Measurements from ENCODE around the gene LARP7.
"Not testable (repeated sequence)": the region's sequence is repeated elsewhere in the genome, so short reads cannot be mapped to it uniquely, and the experiment has no call there.

The LARP7 gene

DNA sequence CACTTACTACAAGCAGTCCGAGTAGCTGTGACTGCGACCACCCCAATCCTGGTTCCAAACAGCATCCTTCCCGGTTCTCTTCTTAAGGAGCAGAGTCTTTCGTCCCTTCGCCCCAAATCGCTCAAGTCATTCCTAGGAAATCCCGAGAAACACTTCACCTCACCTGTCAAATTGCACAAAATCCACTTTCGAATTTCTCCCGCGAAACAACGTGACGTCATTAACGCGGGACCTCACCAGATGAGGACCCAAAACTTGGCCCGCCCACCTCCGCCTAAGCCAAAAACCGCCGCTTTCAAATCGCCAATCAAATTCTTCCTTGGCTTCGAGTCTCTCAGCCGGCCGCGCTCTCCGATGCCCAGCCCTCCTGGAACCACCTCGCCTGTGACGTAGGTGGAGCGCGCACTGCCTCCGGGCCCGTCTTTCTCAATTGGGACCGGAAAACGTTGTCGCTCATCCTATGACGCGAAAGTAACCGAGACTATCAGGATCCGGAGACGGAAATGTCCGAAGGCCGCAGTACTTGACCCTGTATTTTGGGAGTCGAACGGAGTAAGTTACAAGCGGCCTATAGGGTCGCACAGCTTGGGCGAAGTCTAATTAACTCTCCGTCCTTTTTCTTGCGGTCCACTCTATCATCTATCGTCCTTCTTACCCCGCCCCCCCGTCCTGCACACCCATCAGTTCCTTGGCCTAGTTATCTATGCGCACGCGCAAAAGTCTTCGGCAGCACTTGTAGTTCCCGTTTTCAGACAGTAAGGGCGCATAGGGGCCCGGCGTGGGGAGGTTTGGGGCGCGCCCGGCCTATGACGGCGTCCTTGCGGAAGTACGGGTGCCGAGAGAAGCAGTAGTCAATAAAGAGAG is at the start of gene LARP7, which contains the start of gene ZGRF1:
LARP7 (plus strand) TSS at position 456 of the 864 bp plus-strand sequence. CDS start 7,527 bp downstream, outside the sequence.
ZGRF1 (minus strand) TSS at position 222 of the 864 bp plus-strand sequence. CDS start 3,733 bp downstream, outside the sequence.
- peak; percentile 97 for DNase-seq

DNA sequence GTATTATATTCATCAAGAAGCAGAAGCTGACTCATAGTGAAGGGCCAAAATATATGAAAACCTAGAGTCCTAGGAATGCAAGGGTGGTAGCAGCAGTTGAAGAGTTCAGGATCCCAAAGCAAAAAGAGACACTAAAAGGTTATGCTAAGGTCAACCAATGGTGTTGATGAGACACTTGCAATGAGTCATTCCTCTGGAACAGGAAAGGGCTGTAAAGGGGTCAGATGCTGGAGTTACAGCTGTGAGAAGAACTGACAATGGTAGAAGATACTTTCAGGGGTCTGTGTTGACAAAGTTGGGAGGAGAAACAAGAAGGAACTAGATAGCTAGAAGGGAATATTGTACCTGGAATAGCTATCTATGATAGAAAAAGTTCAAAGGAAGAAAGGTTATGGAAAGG is 47.7 kb upstream of the LARP7 start:
- no peak for DNase-seq

DNA sequence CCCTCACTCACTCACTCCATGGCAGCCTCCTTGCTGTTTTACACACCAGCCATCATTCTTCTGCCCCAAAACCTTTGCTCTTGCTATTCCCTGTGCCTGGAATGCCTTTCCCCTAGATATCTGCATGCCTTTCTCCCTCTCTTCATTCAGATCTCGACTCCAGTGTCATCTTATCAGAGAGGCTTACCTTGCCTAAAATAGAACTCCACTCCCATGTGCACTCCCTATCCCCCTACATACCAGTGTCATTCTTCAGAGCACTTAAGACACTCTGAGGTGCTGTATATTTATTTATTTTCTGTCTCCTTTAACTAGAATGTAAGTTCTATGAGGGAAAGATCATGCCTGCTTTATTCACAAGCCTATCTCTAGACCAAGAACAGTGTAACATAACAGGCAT is 45.4 kb upstream of the LARP7 start:
- DNase-seq, result no peak

DNA sequence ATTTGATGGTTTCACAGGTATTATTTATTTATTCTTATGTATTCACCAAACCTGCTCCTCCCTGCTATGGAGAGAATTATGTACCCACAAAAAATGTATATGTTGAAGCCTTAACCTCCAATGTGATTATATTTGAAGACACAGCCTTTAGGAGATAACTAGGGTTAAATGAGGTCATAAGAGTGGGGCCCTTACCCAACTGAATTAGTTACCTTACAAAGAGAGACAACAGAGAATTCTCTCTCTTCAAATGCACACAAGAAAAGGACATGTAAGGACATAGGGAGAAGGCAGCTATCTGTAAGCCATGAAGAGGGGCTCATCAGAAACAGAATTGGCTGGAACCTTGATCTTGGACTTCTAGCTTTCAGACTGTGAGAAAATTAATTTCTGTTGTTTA is 44.2 kb upstream of the LARP7 start:
- no peak for DNase-seq

DNA sequence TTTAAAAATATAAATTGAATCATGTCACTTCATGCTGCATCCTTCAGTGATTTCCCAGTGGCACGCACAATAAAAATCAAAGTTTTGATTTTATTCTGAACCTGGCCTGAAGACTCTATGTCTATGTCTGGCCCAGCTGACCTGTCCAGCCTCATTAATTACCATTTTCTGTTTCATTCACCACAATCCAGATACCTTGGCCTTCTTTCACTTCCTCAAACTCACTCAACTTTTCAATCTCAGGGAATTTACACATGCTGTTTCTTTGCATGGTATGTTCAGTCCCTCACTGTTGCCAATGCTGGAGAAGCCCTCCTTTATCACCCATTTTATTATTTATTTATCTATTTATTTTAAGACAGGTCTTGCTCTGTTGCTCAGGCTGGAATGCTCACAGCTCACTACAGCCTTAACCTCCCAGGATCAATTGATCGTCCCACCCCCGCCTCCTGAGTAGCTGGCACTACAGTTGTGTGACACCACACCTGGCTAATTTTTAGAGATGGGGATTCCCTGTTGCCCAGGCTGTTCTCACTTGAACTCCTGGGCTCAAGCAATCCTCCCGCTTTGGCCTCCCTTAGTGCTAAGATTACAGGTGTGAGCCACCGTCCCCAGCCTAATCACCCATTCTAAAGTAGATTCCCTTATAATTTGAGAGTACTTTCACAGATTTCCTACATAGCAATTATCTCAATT is 43.4 kb upstream of the LARP7 start:
- no peak for DNase-seq

DNA sequence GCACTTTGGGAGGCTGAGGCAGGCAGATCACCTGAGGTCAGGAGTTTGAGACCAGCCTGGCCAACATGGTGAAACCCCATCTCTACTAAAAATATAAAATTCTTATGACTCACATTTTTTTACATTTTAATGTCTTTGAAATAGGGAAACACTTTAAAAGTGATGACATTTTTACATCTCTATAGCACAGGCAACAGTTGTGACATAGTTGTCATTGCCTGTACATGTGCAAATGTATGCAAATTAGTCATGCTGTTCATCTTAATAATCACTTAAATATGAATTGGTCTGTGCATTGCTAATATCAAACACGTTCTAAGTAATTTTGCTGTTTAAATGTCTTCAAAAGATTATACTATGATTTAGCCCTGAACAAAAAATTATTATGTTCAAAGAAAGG is 42.0 kb upstream of the LARP7 start:
- no peak for DNase-seq

DNA sequence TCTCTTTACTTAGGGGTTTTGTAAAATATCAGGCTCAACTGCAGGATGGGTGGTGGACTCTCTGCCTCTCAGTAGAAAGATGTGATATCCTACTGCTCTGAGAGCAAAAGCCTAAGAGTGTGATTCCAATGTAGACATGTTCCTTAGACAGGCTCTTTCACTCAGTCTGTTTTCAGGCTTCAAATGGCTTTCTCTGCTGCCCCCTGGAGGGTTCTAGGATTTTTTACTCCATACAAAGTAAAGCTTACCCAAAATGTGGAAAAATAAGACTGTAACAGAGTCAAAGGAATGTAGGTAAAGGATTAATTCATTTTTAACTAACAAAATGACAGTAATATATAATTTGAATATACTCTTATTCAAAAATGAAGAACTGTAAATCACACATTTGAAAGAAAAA is 32.4 kb upstream of the LARP7 start:
- DNase-seq, result peak; percentile 61

DNA sequence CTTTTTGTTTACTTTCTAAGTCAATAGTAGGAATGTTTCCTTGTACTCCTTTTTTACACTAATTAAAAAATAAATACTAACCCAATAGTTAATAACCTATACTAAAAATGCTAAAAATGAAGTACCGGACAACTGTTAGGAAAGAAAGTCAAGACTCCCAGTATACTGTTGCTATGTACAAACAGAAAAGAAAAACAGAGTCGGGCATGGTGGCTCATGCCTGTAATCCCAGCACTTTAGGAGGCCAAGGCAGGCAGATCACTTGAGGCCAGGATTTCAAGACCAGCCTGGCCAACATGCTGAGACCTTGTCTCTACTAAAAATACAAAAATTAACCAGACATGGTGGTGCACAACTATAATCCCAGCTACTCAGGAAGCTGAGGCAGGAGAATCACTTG is 24.1 kb upstream of the LARP7 start:
- not testable (repeated sequence) for DNase-seq

DNA sequence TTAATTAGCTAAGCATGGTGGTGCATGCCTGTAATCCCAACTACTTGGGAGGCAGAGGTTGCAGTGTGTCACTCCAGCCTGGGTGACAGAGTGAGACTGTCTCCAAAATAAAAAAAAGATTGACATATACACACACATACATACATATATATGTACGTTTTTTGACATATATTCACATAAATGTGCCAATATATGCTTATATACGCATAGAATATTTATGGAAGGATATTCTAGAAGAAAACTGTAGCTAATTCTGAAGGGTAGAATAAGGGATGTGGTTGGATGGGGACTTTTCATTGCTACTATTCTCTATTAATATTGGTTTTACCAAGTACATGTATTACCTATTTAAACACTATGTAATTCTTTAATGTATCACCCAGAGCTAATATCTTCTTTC is 20.0 kb upstream of the LARP7 start:
- no peak for DNase-seq

DNA sequence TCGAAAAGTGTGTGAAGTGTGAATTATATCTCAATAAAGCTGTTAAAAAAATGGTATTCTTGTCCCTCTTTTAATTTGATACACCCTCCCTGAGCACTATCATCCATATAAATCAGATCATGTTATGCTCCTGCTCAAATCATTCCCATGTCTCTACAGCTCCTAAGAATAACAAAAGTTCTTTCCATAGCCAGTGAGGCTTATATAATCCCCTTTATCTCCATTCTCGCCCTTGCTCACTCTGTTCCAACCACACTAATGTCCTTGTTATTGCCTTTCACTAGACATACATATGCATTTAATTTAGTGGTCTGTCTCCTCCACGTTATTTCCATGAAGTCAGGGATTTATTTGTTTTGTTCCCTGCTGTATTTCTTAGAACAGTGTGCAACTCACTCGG is 10.7 kb upstream of the LARP7 start:
- DNase-seq, result no peak

DNA sequence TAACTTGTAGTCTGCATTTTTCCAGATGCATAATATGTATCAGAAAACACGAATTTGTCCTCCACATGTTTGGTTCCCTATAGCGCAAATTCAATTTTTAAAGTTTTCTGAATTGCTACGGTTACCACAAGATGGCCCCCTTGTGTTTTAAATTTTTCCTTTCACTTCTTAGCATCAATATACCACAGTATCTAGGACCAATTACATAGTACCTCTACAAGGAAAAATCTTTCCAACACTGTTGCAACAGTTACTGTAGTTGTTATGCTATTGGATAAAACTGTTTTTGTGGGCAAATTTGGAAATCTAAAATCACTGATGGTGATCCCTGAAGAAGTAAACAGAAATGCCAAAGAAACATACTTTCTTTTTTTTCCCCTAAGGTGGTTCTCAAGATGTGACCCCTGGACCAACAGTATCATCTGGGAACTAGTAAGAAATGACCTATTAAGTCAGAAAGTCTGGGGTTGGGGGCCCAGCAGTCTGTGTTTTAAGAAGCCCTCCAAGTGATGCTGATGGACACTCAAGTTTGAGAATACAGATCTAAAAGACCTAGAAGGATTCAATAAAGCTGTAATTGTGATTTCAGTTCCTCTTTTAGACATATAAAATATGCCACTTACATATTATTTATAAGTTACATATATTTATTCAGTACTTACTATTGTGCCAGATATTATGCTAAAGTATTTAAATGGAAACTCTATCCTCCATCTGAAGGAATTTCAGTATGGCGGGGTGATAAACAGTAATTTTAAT is 3.3 kb upstream of the LARP7 start:
- peak; percentile 43 for DNase-seq

DNA sequence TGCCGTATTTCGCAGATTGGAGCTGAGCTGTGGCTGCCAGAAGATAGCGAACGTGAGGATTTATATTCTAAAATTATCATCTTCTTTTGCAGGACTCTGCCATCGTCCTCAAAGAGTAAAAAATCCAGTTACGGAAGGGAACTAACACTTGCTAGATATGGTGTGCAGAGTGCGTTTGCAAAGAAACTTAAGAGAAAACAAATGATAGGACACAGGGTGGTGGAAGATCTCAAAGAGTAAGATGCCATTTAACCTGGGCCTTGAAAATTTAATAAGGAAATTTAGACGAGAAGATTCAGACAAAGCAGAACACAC is 566 bp downstream of the LARP7 start:
- no peak for DNase-seq

DNA sequence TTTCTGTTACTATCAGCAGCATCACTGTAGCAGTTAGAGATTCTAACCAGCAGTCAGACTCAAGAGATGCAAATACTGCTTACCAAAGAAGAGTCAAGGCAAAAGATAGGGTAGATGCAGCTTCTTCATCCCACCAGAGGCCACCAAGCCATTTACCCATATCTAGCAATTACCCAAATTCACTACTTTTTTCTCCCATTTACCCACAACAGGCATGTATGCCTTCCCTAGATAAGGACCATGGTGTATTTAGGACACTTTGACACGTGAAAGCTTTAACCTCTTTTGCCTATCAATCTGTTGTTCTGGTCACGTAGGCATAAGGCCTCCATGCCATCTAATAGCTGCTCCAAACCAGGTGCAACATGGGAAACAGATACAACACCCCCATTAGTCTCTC is 5.6 kb downstream of the LARP7 start:
- DNase-seq, result no peak

DNA sequence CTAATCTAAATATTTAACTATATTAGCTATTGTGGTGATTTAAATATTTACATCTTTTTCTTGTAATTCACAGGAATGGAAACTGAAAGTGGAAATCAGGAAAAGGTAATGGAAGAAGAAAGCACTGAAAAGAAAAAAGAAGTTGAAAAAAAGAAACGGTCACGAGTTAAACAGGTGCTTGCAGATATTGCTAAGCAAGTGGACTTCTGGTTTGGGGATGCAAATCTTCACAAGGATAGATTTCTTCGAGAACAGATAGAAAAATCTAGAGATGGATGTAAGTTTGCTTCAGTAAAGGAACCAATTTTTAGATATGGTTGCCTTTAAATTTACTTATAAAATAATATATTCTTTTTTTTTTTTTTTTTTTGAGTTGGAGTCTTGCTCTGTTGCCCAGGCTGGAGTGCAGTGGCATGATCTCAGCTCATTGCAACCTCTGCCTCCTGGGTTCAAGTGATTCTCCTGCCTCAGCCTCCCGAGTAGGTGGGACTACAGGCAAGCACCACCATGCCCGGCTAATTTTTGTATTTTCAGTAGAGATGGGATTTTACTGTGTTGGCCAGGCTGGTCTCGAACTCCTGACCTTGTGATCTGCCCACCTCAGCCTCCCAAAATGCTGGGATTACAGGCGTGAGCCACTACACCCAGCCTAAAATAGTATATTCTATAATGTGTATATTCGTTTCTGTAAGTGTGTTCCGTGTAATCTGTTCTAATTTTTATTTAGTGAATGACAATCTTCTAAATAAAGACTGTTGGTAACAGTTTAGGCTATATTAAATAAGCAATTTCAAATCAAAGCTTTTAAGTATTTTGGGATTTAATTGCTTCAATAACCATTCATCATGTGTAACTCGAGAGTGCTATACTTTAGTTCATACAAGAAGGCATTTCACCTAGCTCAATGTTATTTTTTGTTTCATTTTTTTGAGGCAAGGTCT is 7.9 kb downstream of the LARP7 start:
- DNase-seq, result not testable (repeated sequence)

DNA sequence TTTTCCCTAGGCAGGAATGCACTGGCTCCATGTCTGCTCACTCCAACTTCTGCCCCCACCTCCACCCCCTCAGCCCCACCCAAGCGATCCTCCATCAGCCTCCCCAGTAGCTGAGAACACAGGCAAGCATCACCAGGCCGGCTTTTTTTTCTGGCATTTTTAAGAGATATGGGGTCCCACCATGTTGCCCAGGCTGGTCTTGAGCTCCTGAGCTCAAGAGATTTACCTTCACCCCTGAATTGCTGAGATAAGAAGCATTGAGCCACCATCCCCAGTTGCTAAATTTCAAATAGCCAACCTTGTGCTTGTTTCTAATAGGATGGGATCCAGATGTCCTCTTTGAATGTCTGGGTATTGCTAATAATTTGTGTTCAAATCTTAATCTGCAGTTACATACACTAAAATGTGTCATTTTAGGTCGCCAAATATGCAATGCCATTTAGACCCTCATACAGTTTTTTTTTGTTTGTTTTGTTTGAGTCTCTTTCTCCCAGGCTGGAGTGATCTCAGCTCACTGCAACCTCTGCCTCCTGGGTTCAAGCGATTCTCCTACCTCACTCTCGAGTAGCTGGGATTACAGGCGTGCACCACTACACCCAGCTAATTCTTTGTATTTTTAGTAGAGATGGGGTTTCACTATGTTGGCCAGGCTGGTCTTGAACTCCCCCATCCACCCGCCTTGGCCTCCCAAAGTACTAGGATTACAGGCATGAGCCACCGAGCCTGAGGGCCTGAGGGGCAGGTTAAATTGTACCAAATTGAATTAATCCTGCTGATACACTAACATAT is 8.8 kb downstream of the LARP7 start:
- DNase-seq, result no peak

DNA sequence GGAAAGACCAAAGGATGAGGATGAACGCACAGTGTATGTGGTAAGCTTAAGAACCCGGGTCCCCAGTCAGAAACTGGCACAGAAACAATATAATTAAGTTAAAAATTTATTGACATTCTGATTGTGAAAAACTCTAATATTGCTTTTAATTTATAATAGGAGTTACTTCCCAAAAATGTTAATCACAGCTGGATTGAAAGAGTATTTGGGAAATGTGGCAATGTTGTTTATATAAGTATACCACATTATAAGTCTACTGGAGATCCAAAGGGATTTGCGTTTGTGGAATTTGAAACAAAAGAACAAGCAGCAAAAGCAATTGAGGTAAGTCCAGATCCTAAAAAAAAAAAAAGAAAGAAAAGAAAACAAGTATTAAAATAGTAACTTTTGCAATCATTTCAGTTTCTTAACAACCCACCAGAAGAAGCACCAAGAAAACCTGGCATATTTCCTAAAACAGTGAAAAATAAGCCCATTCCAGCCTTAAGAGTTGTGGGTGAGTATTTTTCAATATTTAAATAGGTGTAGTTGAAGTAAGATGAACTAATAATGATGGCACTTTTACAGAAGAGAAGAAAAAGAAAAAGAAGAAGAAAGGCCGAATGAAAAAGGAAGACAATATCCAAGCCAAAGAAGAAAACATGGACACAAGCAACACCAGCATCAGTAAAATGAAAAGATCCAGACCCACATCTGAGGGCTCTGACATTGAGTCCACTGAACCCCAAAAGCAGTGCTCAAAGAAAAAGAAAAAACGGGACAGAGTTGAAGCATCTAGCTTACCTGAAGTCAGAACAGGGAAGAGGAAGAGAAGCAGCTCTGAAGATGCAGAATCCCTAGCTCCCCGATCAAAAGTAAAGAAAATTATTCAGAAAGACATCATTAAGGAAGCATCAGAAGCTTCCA is 9.9 kb downstream of the LARP7 start:
- no peak for DNase-seq

DNA sequence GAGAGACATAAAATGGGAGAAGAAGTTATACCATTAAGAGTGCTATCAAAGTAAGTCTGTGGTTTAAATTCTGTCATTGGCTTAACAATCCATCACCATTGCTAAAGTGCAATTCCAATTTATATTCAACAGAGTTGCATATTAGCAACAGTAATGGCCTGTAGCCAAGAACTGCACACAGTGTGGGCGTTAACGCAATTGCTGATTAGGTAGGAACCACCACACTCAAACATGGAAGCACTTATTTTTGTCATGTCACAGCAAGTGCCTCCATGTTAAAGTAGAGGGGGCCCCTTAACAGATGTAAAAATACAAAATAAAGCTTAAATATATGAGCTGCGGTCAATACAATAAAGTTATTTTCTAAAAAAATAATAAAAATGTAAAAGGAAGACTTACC is 10.8 kb downstream of the LARP7 start:
- DNase-seq, result no peak

DNA sequence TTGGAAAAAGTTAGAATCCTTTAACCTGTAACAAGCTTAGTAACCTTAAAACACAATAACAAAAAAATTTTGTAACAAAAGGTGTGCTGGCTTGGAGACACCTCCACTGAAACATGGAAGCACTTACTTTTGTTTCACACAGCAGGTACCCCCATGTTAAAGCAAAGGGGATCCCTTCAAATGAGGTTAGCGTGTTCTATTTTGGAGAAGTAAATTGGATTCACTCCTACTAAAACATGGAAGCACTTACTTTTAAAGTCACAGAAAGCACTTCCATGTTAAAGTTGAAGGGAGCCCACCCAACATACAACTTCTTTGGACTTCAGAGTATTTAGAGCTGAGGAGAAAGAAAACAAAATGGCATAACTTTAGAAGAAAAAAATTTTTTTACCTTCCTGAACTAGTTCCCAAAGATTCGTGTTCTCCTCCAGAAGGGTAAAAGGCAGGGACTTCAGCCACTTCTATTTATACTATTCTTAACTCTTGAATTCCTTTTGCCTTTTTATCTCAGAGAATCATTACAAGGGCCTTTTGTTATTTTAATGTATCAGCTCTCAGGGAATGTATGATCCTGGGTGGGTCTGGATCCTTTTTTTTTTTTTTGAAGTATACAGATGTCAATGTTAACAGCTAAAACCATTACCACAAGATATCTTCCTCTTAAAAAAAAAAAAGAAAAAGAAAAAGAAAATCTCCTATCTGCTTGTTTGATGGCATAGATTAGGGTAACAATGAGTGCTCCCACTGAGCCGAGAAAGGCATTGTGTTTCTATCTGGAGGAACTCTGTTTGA is 11.5 kb downstream of the LARP7 start:
- DNase-seq, result no peak

DNA sequence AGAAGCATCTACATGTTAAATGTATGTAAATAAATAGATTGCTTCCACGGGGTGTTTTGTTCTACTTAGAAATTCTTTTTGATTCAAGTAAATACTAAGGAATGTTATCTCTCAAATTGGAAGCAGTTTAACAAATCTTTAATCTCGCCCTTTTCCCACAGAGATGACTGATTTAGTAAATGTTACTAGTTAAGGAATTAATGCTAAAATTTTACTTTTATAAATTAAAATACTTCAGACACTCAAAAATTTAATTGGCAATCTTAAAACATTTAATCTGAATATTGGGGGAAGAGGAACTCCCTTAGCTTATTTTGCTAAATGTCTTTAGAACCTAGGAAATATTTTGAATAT is 12.1 kb downstream of the LARP7 start:
- no peak for DNase-seq

DNA sequence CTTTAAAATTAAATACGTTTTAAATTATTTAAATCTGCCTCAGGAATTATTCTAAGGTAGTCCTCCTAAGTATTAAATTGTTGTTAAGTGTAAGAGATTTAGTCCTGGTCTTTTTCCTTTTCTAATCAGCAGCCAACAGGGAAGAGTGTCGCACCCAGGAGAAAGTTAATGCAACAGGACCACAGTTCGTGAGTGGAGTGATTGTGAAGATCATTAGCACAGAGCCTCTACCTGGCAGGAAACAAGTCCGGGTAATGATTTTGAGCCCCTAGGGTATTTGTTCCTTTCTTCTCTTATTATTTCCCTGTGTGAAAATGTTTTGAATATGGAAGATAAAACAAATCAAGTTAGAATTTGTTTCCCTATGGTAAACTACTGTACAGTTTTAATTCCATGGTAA is 13.4 kb downstream of the LARP7 start:
- DNase-seq, result no peak
